Fibroblast of skin of right quadriceps (primary cell): Measurements from ENCODE around the gene SCARF2.
A peak's percentile ranks its signal among the peaks of the same experiment; 100 is the strongest.
"Not testable (repeated sequence)": the region's sequence is repeated elsewhere in the genome, so short reads cannot be mapped to it uniquely, and the experiment has no call there.

Experiments used
- DNase-seq: peaks from one replicate; pipeline ENCODE4 v3.0.0-alpha.2; 2013

The SCARF2 gene

DNA sequence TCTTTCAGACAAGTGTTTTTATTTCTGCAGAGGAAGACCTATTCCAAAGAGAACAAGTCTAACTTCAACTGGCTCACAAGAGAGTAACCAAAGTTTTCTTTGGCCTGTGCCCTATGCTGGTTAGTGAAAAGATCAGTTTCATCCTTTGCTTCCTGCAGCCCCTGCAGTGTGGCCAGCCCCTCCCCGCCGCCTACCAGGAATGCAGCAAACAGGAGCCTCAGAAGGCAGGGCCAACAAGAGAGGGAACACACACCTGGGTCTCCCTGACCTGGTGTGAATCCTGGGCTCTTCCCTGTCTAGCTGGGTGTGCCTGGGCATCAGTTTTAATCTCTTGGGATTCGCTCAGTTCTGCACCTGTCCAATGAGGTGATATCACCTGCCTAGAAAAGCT lies 21.5 kb upstream of the SCARF2 start:
- DNase-seq = no peak

DNA sequence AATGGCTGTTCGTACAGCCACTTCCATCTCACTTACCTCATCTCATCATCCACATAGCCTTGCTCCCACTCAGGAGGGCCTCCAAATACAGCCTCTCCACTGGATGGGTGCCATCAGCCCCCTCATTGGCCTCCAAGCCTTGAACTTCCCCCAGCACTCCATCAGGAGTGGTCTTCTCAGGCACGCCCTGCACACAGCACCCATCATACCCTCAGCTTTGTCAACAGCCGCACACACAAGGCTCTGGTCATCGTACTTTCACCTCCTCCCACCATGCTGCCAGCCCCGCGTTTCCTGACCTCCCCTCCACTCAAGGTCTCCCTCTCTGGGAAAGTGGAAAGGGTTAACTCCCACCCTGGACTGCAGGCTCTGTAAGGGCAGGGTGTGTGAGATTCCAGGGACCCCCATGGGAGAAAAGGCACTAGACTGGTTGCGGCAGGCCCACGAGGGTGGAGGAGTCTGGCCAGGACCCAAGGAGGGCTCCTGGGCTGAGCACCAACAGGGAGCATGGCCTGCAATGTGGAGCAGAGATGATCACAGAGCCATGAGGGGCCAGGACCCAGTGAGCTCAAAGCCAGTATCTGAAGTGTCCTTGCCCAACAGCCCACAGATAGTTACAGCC lies 21.0 kb upstream of the SCARF2 start:
- DNase-seq = no peak

DNA sequence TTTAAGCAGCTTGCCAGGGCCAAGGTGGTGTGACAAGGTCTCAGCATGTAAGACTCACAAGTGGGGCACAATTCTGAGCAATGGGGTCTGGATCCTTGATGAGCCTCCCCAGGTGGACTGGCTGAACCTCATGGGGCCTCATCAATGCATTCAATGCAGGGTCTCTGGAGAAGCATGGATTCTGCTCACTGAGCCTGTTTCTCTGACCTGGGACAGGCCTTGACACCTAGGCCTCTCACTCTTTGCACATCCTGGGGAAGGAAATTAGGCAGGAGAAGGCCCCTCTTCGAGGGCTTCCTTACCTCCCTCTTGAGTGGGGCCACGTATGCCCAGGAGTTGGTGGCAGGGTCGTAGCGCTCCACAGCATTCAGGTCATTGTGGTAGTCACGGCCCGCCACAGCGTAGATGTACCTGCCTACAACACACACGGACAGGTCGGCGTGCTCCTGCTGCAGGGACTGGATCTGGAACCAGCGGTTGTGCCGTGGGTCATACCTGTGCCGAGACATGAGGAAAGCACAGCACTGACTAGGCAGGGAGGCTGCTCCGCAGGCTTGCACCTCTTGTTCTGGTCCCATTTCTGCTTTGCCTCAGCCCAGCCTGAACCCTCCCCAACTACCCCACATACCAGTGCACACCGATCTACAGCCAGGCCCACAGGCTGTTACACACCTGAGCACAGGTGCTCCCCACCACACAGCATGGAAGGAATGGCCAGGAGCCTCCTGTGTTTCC lies 20.0 kb upstream of the SCARF2 start:
- DNase-seq = no peak

DNA sequence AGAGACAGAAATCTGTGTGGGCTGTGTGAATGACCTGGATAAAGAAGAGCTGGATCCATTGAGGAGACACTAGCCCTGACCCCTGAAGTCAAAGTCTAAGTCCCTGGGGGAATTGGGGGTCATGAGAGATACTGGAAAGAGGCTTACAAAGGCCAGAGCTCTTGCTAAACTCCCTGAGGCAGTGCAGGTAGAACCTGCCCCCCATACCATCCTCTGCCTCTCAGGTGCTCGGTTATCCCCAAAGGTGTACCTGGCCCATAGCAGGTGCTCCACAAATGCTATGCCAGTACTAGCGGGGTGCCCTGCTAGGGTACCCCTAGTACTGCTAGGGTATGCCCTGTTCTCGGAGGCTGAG lies 19.1 kb upstream of the SCARF2 start:
- DNase-seq = no peak

DNA sequence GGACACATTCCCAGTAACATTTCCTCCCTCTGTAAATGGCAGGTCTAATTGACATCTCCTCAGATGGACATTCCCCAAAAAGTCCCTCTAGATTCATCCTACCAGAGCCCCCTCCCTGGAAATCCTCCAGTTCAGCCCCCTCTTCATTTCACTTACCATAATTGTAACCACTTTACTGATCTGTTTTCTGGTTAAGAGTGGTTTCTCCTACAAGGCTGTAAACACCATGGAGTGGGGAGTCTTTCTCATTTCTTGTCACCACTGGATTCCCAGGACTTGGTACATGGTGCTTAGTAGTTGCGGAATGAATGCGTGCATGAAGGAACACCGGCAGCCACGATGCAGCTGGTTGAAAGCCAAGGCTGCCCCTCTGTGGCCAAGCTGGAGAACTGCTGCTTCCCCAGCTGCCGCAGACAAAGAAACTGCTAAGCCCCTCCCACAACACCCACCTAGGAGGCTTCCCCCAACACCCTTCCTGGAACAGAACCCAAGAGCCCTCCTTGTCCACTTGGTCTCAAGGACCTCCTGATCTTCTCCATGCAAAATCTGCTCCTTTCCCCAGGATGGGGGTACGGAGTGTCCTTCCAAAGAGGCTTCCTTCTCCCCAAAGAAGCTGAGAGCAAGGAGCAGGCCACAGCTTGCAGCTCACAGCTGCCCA lies 18.6 kb upstream of the SCARF2 start:
- peak; percentile 81 for DNase-seq

DNA sequence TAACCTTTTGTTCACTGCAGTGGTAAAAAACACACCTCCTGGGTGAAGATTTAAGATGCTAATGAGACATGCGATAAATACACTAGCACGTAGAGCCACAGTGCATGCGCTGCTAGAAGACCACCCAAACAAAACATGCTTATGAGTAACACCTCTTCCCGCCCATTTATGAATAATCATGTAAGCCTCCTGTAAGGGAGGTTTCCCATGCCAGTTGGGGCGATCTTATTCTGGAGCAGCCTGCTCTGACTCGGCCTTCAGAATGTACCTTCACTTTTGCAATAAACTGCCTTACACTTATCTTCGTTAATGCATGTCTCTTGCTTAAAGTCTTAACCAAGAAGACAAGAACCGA lies 18.1 kb upstream of the SCARF2 start:
- peak; percentile 28 for DNase-seq

DNA sequence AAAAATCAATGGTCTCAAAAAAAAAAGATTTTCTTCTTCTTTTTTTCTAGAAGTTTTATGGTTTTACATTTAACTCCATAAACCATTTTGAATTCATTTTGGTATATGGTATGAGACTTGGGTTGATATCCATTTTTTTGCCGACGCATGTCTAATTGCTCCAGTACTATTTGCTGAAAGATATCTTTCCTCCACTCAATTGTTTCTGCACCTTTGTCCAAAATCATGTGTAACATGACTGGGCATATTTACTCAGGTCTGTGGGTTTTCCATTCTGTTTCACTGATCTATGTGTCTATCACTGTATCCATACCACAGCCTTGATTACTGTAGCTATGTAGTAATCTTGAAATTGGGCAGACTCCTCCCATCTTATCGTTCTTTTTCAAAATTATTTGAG lies 15.6 kb upstream of the SCARF2 start:
- DNase-seq = no peak

DNA sequence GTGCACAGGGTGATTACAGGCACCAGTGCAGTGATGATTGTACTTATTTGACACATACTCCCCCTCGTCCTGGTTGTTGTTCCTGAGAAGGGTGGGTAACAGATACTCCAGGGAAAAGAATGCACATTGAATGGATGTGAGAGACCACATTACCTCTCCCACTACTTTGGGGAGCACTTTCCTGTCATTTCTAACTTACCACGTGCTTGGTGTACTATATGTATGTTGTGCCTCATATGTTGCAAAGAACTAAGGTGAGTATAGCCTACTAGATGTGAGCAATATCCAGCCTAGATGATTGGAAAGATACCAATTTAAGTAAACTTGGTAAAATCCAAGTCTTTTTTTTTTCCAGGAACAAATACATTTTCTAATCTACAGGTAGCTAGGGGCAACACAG lies 14.3 kb upstream of the SCARF2 start:
- no peak for DNase-seq

DNA sequence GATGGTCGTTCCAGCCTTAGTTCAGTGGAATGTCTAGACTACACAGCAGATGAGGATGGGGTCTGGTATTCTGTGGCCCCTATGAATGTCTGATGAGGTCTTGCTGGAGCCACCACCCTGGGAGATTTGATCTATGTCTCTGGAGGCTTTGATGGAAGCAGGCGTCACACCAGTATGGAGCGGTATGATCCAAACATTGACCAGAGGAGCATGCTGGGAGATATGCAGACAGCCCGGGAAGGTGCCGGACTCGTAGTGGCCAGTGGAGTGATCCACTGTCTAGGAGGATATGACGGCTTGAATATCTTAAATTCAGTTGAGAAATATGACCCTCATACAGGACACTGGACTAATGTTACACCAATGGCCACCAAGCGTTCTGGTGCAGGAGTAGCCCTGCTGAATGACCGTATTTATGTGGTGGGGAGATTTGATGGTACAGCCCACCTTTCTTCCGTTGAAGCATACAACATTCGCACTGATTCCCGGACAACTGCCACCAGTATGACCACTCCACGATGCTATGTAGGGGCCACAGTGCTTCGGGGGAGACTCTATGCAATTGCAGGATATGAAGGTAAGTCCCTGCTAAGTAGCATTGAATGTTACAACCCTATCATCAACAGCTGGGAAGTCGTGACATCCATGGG lies 13.6 kb upstream of the SCARF2 start:
- not testable (repeated sequence) for DNase-seq

DNA sequence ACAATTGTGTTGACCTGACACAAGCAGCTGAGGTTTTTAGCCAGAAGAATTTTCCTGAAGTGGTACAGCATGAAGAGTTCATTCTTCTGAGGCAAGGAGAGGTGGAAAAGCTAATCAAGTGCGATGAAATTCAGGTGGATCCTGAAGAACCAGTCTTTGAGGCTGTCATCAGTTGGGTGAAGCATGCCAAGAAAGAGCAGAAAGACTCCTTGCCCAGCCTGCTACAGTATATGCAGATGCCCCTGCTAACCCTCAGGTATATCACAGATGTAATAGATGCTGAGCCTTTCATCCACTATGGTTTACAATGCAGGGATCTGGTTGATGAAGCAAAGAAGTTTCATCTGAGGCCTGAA lies 12.9 kb upstream of the SCARF2 start:
- no peak for DNase-seq

DNA sequence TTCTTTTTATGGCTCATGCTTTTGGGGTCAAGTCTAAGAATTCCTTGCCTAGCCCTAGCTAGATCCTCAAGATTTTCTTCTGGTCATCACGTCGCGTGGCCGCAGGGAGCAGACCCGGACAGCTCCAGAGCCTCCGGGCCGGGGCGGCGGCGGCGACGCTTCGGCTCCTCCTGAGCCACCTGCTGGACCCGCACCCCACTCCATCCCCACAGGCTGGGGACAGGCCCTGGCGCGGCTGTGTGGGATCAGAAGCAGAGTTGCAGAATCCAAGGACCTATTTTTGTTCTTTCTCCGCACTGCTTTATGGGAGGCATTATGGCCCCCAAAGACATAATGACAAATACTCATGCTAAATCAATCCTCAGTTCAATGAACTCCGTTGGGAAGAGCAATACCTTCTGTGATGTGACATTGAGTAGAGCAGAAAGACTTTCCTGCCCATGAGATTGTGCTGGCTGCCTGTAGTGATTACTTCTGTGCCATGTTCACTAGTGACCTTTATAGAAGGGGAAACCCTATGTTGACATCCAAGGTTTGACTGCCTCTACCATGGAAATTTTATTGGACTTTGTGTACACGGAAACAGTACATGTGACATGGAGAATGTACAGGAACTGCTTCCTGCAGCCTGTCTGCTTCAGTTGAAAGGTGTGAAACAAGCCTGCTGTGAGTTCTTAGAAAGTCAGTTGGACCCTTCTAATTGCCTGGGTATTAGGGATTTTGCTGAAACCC lies 12.4 kb upstream of the SCARF2 start:
- no peak for DNase-seq

DNA sequence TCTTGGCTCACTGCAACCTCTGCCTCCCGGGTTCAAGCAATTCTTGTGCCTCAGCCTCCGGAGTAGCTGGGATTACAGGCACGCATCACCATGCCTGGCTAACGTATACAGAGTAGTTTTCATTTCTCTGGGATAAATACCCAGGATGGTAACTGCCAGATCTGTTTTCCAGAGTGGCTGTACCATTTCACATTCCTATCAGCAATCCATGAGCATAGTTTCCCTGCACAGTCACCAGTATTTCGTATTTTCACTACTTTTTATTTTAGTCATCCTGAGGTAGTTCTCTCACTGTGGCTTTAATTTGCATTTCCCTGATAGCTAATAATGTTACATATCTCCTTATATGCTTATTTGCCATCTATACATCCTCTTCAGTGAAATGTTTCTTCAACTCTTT lies 11.0 kb upstream of the SCARF2 start:
- DNase-seq = no peak

DNA sequence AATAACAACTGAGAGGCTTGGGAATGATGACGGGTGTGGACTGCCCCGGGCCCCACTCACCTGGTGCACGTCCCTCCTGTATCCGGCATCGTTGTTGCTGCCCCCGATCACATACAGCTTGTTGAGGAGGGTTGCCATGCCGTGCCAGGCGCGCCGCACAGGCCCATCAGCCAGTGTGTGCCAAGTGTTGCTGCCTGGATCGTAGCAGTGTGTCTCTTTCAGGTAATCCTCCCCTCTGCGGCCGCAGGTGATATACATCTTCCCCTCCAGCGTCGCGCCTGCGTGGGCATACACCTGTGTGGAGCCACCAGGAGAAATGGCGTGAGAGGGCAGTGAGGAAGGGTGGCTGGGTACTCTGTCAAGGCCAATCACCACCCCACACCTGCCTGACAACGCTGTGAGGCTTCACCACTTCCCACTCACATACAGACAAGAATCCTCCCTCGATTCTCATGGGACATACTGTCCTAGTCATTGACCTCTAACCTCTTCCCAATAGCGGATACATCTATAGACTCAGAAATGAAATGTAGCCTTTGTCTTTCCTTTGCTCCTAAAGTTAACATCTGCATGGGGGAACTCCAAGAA lies 8.9 kb upstream of the SCARF2 start:
- no peak for DNase-seq

DNA sequence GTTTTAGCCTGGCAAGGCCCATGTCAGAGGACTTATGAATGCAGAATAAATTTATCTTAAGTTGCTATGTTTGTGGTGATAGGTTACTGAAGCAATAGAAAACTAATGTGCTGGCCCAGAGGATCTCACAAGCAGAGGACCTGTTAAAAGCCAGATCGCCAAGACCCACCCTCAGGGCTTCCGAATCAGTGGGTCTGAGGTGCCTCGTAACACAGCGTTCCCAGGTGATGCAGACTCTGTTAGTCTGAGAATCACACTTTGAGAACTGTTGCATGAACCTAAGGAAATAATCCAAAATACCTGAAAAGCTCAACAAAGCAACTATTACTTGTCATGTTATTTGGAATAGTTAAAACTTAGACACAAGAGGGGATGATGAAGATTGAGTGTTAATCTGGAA lies 6.7 kb upstream of the SCARF2 start:
- DNase-seq = no peak

DNA sequence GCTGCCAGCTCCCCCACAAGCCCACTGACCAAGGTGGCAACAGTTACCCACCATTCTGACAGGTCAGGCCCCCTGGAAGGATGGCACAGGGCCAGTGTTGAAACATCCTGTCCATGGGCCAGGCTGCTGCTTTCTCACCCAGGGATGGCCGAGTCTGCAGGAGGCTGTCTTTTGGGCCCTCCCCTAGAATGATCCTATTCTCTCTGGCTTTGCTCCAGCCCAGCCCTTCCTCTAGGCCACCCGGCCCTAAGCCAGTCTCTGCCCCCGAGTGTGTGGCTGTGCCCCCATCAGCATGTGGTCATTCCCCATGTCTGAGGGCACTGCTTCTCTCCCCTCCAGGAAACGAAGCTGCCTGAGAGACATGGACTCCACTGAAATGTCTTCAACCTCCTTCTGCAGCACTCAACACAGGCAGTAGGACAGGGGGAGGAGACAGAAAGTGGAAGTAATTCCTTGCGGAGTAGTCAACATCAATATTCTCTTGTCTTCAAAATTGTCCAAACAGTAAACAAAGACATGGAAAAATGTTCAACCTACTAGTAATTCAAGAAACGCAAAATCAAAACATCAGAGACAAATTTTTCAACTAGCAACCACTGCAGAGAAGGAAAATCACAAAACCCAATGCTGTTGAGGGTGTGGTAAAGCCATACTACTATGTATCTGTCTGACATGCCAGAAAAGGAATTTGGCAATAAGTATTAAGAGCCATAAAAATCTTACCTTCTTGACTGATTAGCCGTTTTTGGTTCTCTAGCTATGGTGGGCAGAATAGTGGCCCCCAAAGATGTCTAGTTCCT lies 5.1 kb upstream of the SCARF2 start:
- no peak for DNase-seq

DNA sequence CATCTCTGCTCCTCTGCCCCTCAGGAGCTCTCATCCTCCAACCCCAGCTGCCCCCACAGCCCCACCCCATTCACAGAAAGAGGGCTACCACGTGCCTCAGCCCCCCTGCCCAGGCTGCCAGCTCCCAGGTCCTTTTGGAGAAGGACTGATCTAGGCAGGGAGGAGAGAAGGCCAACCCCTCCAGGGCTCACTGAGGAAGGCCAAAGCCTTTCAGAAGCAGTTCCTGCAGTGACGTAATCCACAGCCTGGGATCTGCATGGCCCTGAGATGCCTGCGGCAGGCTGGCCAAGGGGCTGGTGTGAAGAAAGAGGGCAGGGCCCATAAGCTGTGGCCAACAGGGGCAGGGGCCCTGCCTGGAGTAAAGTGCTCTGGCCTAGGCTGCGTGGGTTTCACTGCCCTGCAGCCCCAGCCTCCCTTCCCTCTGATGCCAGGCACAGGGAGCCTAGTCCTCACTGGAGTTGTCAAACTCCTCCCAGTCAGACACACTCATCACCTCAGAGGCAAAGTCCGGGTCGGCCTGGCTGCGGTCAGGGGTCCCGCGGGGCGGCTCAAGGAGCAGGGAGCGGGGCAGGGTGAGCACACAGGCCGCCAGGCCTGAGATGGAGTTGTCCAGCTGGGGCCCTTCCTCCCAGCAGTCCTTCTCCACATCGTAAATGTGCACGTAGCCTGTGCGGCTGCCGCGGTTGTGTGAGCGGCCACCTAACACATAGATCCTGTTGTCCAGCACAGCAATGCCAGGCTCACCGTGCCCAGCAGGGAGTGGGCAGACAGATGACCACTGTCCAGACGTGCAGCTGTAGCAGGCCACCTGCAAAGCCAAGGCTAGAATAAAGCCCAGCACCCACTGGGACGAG lies 4.2 kb upstream of the SCARF2 start:
- no peak for DNase-seq

DNA sequence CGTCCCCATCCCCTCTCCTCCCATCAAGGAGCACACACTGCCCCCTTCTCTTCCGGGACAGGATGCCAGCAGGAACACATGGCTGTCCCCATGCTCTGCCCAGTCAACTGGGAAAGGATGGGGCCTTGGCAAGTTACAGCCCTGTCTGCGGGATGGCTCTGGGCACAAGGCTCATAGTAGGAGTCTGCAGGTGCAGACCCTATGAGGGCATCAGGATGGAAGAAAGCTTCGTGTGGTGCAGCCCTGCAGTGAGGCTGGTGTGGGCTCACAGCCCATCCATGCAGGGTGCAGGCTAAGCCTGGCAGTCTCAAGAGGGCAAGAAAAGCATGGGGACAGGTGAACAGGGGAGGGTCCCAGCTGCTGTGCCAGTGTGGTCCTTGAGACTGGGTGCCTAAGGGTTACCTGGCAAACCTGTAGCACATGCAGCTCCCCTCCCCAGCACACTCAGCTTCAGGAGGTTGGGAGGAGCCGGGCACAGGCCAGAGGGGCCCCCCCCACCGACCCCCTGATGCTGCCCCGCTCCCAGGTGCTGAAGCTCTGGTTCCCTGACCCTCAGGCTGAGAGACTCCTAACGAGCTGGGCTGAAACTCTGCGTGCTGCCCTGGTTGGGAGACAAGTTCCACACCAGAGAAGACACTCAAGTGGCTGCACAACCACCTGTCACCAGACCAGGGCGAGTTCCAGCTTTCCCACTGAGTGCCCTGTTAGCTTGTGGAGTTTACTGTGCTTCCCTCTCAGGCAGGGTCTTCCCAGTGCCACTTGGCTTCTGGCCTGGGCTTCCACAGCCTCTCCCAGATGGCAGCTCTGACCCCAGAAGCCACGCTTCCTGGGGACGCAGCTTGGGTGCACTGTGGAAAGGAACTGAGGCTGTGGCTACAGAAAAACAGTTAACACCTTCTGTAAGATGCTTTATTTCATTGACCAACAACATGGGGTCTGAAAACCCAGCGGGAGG lies 3.3 kb upstream of the SCARF2 start:
- no peak for DNase-seq

DNA sequence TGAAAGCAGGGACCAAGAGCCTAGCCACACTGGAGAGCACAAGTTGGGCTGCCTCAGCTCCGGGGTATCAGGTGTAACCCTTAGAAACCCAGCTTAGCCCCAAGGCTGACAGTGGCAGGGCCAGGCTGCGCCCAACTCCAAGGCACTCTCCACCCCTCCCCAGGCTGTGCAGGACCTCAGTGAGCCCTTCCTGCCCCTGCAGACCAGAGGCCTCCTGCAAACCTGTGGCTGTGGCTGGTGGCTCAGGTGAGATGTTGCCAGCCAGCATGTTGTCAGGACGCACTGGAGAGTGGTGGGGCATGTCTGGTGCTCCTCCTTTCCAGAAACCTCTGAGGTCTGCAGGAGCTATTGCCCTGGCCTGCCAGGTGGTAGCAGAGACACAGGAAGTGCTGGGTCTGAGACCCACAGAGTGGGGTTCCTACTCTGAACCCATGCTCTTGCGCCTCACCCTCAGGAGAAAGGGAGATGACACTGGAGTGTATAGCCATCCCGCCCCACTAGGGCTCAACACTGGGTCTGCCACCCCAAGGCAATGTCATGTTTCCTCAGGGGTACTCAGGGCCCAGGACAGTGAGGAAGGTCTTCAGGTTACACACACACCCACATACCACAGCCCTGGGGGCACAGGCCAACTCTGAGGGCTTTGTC lies 2.4 kb upstream of the SCARF2 start:
- no peak for DNase-seq

DNA sequence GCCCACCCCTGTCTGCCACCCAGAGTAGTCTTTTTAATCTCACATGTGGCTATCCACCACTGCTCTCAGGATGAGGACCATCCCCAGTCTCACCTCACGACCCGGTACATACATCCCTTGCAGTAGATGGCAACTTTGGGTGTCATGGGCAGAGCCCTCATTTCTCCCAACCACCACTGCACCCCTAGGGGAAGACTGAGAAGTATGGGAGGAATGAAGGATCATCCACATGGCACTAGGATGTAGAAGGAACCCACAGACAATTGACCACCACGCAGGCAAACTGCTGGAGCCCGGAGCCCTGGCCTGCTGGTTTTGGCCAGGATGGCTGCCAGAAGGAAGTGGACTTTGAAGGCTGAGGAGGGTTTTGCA lies 1.9 kb upstream of the SCARF2 start:
- no peak for DNase-seq
